ENCODE results near the gene ARHGAP44. TPM values are rescaled to one million over a fixed set of nuclear protein-coding genes. Genes with fewer than 3 reads are reported as not detected.

ARHGAP44 gene
- polyA plus RNA-seq, 1 donor (not counting 4 experiments of a cell fraction or from before 2014, with no cell fraction given), result 2.2 TPM

GRCh38 chr17:13030056-13030455 is 240.8 kb downstream of the ARHGAP44 start:
- H3K4me3 ChIP-seq (ENCODE audit: control insufficient read depth in 2 of 3, extremely low read depth in 1 of 3, insufficient read depth in 2 of 3, low read depth in 1 of 3, low read length in 3 of 3), result no peak overlapping the region
- no peak overlapping the region for H3K4me2 ChIP-seq (ENCODE audit: control insufficient read depth, extremely low read depth, insufficient read depth, low read depth, low read length)
- no peaks in the 10 kb centered on the region for H4K20me1 ChIP-seq (ENCODE audit: control insufficient read depth, extremely low read depth, insufficient read depth, low read length)
- no peak overlapping the region for H3K9ac ChIP-seq (ENCODE audit: control insufficient read depth, extremely low read depth, insufficient read depth, low read length)
- no peaks in the 10 kb centered on the region for H3K79me2 ChIP-seq (ENCODE audit: control insufficient read depth, insufficient read depth, low read length)
- no peak for FAIRE-seq
- DNase-seq (ENCODE audit: low read depth, low spot score), result no peak
- TF ChIP-seq EZH2 (IDR thresholded peaks at IDR 0.05; ENCODE audit: low read length), result no peak
- TF ChIP-seq CTCF (optimal IDR thresholded peaks at IDR 0.05 in 1 of 3, IDR thresholded peaks at IDR 0.05 in 1 of 3, conservative IDR thresholded peaks at IDR 0.05 in 1 of 3; ENCODE audit: extremely low read depth in 1 of 3, insufficient read depth in 2 of 3, low read length in 3 of 3), result no peak
- no peak overlapping the region for H3K27ac ChIP-seq (ENCODE audit: control insufficient read depth, insufficient read depth, low read length)
- no peaks in the 10 kb centered on the region for H3K27me3 ChIP-seq (ENCODE audit: control insufficient read depth, extremely low read depth, insufficient read depth, low read length)
- H3K9me1 ChIP-seq (ENCODE audit: control insufficient read depth, extremely low read depth, insufficient read depth, low read length), result no peaks in the 10 kb centered on the region
- H3K9me3 ChIP-seq (ENCODE audit: control insufficient read depth, low read depth, low read length), result no peaks in the 10 kb centered on the region
- dilution Hi-C loops (cut with MboI; ENCODE audit: extremely low pct_ligation_motif_present, low sequenced_read_pairs), result no loop called here
- no peaks in the 10 kb centered on the region for H3K4me1 ChIP-seq (ENCODE audit: control insufficient read depth, extremely low read depth, insufficient read depth, low read length)
- no peak overlapping the region for H2AFZ ChIP-seq (ENCODE audit: control insufficient read depth, low read length)
- no peaks in the 10 kb centered on the region for H3K36me3 ChIP-seq (ENCODE audit: control insufficient read depth in 2 of 2, extremely low read depth in 1 of 2, insufficient read depth in 2 of 2, low read length in 2 of 2)

DNA sequence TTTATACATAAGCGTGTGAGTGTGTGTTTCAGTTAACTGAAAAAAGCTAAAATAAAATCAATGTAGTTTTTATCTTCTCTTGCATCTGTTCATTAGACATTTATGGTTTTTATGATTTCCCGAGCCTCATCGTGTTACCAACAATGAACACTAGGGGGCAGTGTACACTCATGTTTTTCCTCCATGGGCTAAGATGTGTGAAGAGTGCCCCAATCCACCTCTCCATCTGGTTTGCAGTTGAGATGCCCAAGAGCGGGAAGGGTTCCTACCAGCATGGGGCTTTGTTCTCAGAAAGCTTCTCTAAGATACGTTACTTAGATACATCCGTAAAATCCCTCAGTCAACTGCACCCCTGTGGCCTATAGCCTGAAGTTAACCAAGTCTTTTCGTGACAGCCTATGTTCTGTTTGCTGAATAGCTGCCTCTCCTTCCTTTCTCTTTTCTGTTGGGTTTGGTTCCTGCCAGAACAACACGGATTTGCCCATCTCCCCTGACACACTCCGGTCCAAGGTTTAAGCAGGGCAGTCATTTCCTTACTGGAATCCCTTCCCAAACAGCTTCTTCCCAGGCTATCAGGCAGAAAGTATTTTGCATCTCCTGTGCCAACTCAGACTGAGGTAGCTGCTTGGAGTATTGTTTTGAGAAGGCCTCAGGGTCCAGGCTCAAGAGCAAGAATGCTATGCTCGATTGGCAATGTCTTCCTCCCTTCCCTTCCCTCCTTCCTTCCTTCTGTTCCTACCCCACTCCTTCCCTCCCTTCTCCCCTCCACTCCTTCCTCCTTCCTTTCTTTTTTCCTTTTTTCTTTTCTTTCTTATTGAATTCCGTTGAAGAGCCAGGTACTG is 241.4 kb downstream of the ARHGAP44 start:
- Histone ChIP-seq H3K9me3 (ENCODE audit: control insufficient read depth, low read depth, low read length) (no peaks in the 10 kb centered on the region), H3K9ac (ENCODE audit: control insufficient read depth, extremely low read depth, insufficient read depth, low read length) (no peak overlapping the region), H3K4me2 (ENCODE audit: control insufficient read depth, extremely low read depth, insufficient read depth, low read depth, low read length) (no peak overlapping the region), H2AFZ (ENCODE audit: control insufficient read depth, low read length) (no peak overlapping the region), H3K27ac (ENCODE audit: control insufficient read depth, insufficient read depth, low read length) (no peak overlapping the region), H3K79me2 (ENCODE audit: control insufficient read depth, insufficient read depth, low read length) (no peaks in the 10 kb centered on the region), H3K4me3 (ENCODE audit: control insufficient read depth in 2 of 3, extremely low read depth in 1 of 3, insufficient read depth in 2 of 3, low read depth in 1 of 3, low read length in 3 of 3) (no peak overlapping the region), H4K20me1 (ENCODE audit: control insufficient read depth, extremely low read depth, insufficient read depth, low read length) (no peaks in the 10 kb centered on the region), H3K9me1 (ENCODE audit: control insufficient read depth, extremely low read depth, insufficient read depth, low read length) (no peaks in the 10 kb centered on the region), H3K36me3 (ENCODE audit: control insufficient read depth in 2 of 2, extremely low read depth in 1 of 2, insufficient read depth in 2 of 2, low read length in 2 of 2) (no peaks in the 10 kb centered on the region), H3K4me1 (ENCODE audit: control insufficient read depth, extremely low read depth, insufficient read depth, low read length) (no peaks in the 10 kb centered on the region), H3K27me3 (ENCODE audit: control insufficient read depth, extremely low read depth, insufficient read depth, low read length) (no peaks in the 10 kb centered on the region)
- DNase-seq (ENCODE audit: low read depth, low spot score), result no peak
- TF ChIP-seq EZH2 (IDR thresholded peaks at IDR 0.05; ENCODE audit: low read length) (no peak), CTCF (optimal IDR thresholded peaks at IDR 0.05 in 1 of 3, IDR thresholded peaks at IDR 0.05 in 1 of 3, conservative IDR thresholded peaks at IDR 0.05 in 1 of 3; ENCODE audit: extremely low read depth in 1 of 3, insufficient read depth in 2 of 3, low read length in 3 of 3) (peak; percentile 66 to 68 (median 66))
- FAIRE-seq, result peak; percentile 88
- dilution Hi-C loops (cut with MboI; ENCODE audit: extremely low pct_ligation_motif_present, low sequenced_read_pairs), result no loop called here
